ENCODE measurements around the gene CNGA1. TPM values are rescaled to one million over a fixed set of nuclear protein-coding genes. Genes with fewer than 3 reads are reported as not detected.
"Not testable (repeated sequence)": the region's sequence is repeated elsewhere in the genome, so short reads cannot be mapped to it uniquely, and the experiment has no call there.

Gene CNGA1
- total RNA-seq, 1 donor from 2014 or later: not detected

DNA sequence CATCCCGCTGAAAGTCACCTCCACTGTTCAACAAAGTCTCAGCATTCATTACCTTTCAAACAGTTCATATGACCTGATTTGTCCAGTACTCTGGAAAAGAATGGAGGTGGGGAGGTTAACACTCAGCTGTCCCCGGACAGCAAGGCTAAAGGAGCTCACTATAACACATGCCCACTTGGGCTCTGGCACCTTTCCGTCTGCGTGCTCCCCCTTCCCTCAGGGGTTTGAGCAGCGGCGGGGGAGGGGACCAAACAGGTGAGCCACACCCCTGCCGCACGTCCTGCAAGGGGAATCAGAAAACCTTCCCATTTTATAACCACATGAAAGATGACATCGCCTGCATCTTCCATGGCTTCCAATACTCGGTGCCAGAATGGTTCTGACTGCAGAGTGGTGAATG lies 62.2 kb downstream of the CNGA1 start:
- no peak for DNase-seq

DNA sequence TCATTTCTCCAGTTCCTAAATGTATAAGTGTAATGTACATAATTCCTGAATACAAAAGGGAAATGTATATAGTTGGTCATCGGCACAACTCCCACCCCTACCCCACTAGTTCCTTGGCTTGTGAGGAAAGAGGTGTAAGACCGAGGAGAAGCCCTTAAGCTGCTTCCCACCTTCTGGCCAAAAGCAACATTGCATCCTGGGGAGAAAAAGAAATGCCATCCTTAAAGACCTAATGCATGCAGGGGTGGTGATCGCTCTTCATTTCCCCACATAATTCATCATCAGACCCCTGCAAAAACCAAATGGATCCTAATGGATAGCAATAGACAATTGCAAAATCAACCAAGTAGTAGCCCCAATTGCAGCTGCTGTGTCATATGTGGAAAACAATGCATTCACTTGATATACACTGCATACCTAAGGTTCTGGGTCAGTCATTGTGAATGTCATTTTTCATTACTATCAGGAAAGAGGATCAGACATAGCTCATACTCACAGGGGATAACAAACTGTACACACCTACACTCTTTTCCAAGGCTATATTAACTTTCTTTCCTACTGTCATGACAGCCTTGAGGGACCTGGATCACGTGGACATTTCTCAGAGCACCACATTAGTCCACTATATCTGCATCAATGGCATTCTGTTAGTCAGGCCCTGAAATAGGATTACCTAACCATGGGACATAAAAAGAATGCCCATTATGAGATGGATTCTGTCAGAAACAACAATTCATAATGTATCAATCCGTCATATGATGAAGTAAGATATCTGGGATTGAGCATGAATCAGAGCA lies 70.4 kb downstream of the CNGA1 start:
- DNase-seq: no peak

DNA sequence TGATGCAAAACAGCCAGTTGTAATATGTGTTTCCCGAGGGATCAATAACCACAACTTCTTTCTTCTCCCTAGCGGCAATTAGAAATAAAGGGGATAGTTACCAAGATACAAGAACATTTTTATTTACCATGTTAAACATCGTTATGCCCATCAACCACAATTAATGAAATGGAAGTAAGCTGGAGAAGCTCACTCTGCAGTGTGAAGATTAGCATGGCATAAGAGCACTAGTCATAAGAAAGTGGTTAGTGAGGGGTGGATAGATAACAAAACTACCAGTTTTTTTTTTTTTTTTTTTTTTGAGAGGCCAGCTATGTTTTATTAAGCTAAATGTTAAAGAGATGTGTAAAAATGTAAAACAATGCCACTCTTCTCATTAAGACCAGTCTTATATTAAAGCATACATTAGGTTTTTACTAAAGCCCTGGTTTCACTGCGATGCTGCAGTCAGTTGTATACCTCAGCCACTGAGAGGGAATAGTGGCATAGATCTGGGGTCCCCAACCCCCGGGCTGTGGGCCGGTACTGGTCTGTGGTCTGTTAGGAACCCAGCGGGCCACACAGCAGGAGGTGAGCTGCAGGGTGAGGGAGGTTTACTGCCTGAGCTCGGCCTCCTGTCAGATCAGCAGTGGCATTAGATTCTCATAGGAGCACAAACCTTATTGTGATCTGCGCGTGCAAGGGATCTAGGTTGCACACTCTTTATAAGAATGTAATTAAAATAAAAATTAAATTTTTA lies 74.2 kb downstream of the CNGA1 start:
- DNase-seq: no peak

DNA sequence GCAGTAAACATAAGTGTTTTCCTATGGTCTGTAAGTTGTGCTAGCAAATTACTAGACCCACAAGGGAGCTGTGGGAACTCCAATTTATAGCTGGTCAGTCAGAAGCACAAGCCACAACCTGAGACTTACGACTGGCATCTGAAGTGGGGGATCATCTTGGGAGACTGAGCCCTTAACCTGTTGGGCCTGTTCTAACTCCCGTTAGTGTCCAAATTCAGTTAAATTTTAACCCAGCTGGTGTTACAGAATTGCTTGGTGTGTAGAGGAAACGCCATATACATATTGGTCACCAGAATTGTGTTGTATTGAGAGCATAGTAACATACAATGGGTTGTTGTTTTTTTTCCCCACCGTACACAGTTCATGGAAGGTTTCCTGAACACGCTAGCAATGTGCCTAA lies 77.0 kb downstream of the CNGA1 start:
- DNase-seq: no peak

DNA sequence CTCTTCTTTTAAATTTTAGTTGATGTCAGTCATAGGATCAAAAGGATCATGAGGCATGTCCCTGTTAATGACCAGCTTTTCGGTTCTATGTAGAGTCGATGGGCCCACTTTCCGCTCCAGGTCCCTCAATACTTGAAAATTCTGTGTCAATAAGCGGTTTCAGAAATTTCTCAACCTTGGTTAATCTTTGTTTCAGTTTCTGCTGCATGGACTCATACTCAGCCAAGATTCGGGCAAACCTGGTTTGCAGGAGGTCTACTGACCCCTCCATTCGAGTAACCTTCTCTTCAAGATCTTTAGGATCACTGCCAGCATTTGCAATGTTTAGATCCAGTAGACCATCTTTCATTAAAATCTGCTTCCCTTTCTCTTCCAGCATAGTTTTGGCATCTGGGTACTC lies 80.1 kb downstream of the CNGA1 start:
- no peak for DNase-seq

DNA sequence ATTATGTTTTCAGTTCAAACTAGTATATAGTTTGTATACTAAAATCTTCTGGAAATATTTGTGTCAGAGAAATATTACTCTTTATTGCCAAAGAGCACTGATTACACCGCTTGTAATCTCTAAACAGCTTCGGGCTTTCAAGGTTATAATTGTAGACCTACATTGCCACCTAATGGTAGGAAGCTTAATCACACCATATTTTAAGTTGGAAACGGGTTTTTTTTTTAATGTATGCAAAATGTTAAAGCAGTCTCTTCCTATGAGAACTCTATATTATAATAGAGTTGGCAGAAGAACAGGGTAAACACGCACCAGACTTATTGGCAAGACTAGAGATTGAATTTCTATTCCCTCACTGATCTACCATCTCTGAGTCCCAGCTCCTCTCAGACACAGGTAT lies 82.6 kb downstream of the CNGA1 start:
- peak; percentile 68 for DNase-seq

DNA sequence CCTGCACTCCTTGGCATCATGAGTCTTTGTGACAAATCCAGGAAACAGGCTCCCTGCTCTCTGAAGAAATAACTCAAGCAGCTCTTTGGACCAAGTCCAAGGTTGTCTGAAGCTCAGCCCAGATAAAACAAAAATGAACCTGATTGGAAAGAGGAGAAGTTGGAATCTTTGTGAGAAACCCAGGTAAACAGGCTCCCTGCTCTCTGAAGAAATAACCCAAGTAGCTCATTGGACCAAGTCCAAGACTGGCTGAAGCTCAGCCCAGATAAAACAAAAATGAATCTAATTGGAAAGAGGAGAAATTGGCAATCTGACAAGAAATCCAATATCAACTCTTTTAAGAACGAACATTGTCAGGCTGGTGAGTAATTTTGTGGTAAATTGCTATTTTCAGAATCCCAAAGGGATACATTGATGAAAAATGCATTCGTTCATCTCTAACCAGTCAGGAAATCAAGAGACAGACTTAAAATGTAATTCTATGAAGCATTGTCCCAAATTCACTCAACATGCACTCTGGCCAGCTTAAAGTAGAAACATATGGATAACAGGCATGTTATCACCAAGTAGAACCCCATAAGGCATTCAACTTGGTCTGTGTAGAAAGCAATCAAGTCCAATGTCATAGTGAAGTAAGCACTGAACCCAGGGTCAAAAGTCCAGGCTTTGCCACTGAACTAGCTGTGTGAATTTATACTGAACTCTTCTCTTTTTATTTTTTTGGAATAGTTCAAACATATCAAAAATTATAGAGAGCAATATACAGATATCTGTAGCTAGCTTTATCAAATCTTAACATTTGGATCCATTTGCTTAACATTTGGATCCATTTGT lies 85.3 kb downstream of the CNGA1 start:
- peak; percentile 61 for DNase-seq

DNA sequence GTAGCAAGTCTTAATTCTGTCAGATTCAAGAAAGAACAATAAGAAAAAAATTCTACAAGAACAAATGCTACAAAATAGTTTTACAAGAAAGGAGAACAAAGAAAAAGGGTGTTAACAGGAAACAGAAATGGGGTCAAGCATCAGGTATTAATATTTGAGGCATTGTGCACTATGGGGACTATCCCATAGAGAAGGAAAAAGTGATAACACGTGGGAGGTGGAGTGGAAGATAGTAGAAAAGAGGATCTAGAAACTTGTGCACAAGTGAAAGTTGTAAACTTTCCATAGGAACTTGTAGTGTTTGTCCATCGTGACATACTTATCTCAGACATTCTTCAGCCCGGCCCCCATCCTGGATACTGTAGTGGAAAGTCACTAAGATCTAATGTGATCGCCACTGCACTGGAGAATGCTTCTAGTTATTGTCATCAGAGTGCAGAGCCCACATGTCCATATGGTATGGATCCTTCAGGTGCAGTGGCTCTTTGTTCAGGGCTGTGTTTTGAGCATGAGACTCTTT lies 86.7 kb downstream of the CNGA1 start:
- no peak for DNase-seq

DNA sequence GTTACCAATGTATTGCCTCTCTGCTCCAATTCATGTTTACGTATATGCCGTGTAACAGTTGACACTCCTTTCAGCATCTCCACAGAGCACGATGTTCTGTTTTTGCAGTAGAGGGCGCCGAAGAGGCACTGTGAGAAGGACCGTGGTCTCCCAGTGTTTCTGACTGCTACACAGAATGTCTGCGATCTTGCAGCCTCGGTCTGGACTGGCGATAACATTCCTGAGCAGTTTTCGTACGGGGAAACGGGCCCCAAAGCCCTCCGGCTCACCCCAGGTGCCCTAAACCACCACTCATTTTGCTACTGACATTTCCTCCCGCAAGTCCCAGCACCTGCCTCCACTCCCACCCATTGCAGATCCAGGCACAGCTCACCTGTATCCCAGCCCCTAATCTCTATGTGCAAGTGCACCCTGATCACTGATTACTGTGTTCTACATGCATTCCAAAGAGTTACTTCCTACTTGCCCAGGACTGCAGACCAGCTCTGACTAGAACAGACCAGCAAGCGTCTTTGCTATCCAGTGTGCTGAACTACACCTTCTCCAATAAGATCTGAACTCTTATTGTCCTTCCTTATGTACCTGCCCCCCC lies 89.7 kb downstream of the CNGA1 start:
- peak; percentile 65 for DNase-seq

DNA sequence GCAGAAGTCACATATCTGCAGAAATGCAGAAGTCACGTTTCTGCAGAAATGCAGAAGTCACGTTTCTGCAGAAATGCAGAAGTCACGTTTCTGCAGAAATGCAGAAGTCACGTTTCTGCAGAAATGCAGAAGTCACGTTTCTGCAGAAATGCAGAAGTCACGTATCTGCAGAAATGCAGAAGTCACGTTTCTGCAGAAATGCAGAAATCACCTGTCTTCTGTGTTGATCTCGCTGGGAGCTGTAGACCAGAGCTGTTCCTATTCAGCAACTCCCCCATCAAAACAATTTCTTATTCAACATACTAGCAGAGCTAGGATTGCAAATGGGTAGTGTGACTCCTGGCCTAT lies 93.2 kb downstream of the CNGA1 start:
- DNase-seq: not testable (repeated sequence)

DNA sequence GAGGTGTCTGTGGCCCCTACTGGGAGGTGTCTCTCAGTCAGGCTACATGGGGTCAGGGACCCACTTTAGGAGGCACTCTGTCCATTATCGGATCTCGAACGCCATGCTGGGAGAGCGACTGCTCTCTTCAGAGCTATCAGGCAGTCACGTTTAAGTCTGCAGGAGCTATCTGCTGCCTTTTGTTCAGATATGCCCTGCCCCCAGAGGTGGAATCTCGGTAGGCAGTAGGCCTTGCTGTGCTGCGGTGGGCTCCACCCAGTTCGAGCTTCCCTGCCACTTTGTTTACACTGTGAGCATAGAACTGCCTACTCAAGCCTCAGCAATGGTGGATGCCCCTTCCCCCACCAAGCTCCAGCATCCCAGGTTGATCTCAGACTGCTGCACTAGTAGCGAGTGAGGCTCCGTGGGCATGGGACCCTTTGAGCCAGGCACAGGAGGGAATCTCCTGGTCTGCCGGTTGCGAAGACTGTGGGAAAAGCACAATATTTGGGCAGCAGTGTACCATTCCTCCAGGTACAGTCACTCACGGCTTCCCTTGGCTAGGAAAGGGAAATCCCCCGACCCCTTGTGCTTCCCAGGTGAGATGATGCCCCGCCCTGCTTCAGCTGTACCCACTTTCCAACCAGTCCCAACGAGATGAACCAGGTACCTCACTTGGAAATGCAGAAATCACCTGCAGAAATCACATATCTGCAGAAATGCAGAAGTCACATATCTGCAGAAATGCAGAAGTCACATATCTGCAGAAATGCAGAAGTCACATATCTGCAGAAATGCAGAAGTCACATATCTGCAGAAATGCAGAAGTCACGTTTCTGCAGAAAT lies 93.8 kb downstream of the CNGA1 start:
- not testable (repeated sequence) for DNase-seq

DNA sequence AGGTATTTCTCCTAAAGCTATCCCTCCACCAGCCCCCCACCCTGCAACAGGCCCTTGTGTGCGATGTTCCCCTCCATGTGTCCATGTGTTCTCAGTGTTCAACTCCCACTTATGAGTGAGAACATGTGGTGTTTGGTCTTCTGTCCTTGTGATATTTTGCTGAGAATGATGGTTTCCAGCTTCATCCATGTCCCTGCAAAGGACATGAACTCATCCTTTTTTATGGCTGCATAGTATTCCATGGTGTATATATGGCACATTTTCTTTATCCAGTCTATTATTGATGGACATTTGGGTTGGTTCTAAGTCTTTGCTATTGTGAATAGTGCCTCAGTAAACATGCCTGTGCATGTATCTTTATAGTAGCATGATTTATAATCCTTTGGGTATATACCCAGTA lies 99.3 kb downstream of the CNGA1 start:
- not testable (repeated sequence) for DNase-seq

DNA sequence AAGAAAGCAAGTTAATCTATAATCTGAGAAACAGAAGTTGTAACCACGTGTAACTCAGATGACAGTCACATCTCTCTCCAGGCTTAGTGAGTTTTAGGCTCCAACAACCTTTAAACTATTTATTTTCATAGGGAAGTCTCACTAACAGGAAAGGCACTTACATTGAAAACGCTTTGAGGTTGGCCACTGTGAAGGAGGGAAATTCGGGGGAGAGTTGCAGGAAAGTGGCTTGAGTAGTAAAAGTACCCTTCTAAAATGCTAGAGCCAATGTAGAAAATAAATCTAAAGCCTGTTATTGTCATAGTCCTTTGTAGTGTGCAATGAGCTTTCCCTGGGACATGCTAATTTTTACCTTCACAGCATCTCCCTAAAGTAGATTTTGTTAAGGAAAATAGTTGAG lies 101.1 kb downstream of the CNGA1 start:
- no peak for DNase-seq

DNA sequence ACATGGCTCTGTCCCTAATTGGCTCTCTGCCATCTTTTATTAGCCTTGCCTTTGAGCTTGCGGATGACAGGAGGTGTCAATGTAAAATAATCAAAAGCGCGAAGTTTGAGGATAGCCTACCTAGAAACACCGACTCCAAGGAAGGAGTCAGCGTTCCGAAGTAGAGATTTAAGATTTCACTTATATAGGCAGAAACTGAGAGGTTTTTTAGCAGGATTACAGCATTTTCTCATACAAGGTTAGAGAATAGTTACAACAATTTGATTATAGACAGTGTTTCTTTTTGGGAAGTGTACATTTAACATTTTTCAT lies 101.6 kb downstream of the CNGA1 start:
- DNase-seq: no peak

DNA sequence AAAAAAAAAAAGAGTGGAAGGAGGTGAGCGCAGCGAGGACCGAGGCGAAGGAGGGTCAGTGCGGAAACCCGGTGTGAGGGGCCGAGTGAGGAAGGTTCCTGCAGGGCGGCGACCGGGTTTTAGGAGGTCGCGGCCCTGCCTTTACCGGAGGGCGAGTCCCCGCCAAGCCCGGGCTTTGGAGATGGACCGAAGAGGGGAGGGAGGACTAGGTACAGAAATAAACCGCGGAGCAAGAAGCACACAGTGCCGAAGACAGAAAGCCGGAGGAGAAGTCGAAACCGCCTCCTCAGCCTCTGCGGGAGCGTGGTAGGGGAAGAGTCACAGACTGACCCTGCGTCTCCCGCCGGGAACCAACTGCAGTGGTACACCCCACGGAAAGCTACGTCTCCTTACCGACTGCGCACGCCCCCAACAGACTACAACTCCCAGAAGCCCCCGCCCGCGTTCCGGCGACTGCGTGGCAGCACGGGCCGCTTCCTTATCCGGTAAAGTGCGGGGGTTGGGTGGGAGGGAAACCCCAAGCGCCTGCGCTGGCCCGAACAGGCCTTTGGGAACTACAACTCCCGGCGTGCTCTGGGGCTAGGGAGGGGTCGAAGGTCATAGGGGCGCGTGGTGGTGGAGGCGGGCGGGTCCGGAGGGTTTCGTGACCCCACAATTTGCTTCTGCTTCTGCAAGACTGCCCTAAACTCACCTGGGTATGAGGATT lies 102.1 kb downstream of the CNGA1 start, which contains the start of gene NFXL1:
TSS of gene NFXL1 (minus strand) at position 364 of the 706 bp plus-strand sequence. CDS start 380 bp downstream, outside the sequence.
- DNase-seq: peak; percentile 98

DNA sequence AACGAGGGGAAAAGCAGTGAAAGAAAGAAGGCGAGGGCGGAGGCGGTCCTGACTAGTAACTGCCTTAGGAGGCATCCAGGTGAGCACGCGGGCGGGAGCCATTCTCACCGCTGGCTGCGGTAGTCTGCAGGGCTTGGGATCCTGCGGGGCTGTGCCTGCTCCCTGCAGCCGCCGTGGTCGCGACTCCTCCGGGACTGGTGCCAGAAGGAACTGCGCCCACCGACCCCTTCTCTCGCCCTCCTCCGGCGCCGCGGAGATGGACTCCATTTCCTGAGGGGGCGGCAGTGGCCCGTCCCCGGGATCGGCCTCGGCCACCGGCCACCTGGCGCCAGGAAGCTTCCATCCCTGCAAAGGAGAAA lies 102.6 kb downstream of the CNGA1 start:
- DNase-seq: peak; percentile 23

DNA sequence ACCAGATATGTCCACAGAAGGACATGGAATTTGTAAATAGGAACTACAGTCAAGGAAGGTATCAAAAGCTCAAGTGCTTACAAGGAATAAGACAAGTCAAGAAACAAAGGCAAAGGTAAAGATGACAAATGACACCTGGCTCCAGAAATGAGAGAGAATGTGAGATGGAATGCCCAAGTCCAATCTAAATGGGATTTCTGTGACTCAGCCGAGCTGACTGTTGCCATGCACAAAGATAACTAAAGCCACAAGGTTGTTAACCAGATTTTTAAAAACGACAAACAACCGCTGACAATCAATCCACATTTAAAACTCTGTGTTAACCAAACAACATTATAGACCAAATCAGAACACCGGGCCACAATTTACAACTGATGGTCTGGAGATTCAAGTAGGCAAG lies 103.2 kb downstream of the CNGA1 start:
- peak; percentile 14 for DNase-seq

DNA sequence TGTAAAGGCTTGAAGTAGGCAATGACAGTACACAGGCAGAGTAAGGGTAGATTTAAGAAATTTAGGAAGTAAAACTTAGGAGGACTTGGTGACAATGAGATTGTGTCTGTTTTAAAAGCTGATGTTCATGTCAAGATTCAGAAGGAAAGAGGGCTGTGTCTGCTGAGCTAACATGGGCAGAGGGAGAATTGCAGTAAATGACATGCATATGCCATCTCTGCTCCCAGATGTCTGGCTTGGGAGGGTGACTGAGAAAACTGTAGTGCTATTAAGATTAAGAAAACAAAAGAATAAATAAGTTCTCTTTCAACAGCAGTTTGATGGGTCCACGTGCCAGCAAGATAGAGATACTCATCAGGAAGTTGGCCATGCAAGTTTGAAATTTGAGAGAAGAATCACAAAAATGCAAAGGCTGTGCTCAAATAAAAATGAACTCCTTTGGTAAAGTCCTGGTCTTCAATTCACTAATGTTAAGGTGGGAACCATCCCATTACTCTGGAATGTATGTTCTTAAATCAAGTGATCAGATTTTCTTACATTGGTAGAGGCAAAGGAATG lies 109.3 kb downstream of the CNGA1 start:
- no peak for DNase-seq

DNA sequence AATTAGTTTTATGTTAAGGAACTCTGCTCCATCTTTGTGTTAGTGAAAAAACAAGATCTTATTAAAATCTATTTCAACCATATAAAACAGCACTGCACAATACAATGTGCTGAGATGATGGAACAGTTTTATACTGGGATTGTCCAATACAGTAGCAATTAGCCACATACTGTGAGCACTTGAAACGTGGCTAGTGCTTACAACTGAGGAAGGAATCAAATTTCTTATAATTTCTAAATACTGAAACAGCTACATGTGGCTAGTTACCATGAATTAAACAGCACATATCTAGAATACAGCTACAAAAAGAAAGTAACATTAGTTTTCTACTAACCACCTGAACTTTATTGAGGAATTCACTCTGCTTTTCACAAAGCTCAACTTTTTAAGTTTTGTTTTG lies 116.8 kb downstream of the CNGA1 start:
- no peak for DNase-seq

DNA sequence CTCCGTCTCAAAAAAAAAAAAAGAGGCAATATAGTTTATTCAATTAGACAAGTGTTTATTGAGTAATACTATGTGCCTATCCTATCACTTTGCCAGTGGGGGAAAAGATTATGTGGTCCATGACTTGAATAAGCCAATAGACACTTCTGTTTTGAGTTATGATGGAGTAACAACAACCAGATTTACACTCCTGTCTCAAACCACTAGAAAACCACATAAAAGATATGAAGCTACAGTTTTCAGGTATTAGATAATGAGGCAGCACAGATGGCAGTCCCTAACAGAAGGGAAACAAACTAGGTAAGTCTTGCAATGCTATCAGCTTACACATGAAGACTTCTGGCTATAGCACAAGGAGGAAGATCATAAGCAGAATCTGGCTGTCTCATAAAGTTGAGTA lies 124.6 kb downstream of the CNGA1 start:
- no peak for DNase-seq

Measured in dermis blood vessel endothelial cell (primary cell).